H1 (cell line): ENCODE results near the gene LCN6. TPM values are rescaled to one million over a fixed set of nuclear protein-coding genes. Genes with fewer than 3 reads are reported as not detected.
A peak's percentile ranks its signal among the peaks of the same experiment; 100 is the strongest.

ENCODE experiments used
- CTCF ChIA-PET: fragments of 300-600 bp; sonication (Branson Sonifier 250); formaldehyde crosslinking; loops from one replicate; lab custom pipeline; 2021; ENCODE audit not compliant: partially characterized antibody; lab: Charles Lee
- POLR2A ChIA-PET: fragments of 300-600 bp; sonication (Branson Sonifier 250); formaldehyde crosslinking; loops from one replicate; lab custom pipeline; 2021; ENCODE audit warnings: inconsistent platforms; ENCODE audit not compliant: partially characterized antibody; lab: Charles Lee
- DNase-seq, 2 experiments: peaks; one replicate each; pipeline versions ENCODE4 v3.0.0 to v3.0.0-alpha.2; 2010 to 2022; ENCODE audit warnings: low spot score in 2 of 2, low read depth in 1 of 2, mixed read lengths in 1 of 2
- FAIRE-seq: peaks from 2 replicates; lab custom pipeline; 2011; peaks lifted over from hg19 to GRCh38; lab: Jason Lieb, UNC
- H2AFZ ChIP-seq: 2 replicates; pipeline ENCODE4 v1.8.1; 2012; ENCODE audit warnings: low read length, inconsistent platforms
- H2AK5ac ChIP-seq: 2 replicates; pipeline ENCODE4 v1.6.1; 2013; ENCODE audit warnings: low read depth, low read length
- H2BK120ac ChIP-seq: replicated peaks from 2 replicates; pipeline ENCODE3; 2013; ENCODE audit warnings: low read depth, low read length, inconsistent platforms
- H2BK12ac ChIP-seq: 2 replicates; pipeline ENCODE4 v1.6.1; 2013; ENCODE audit warnings: low read depth, low read length
- H2BK15ac ChIP-seq: 2 replicates; pipeline ENCODE4 v1.6.1; 2013; ENCODE audit warnings: low read length
- H2BK20ac ChIP-seq: 2 replicates; pipeline ENCODE4 v1.6.1; 2013; ENCODE audit warnings: low read length
- H2BK5ac ChIP-seq: 2 replicates; pipeline ENCODE4 v1.6.1; 2013; ENCODE audit warnings: low read depth, low read length
- H3K14ac ChIP-seq: 2 replicates; pipeline ENCODE4 v1.6.1; 2013; ENCODE audit warnings: inconsistent platforms; ENCODE audit not compliant: insufficient read length
- H3K18ac ChIP-seq: 2 replicates; pipeline ENCODE4 v1.6.1; 2013; ENCODE audit warnings: low read length; ENCODE audit errors: extremely low read depth
- H3K23ac ChIP-seq: 2 replicates; pipeline ENCODE4 v1.6.1; 2013; ENCODE audit warnings: inconsistent platforms; ENCODE audit not compliant: insufficient read length
- H3K23me2 ChIP-seq: 2 replicates; pipeline ENCODE4 v1.6.1; 2013; ENCODE audit warnings: low read depth, low read length
- H3K27ac ChIP-seq: 2 replicates; pipeline ENCODE4 v1.6.1; 2011; ENCODE audit warnings: low read depth, low read length, inconsistent platforms
- H3K27me3 ChIP-seq, 4 experiments: replicated peaks in 1 of 4; 1 replicate in 1 of 4; 2 replicates in 3 of 4; pipeline versions ENCODE4 v1.6.1 to v1.8.1; 2011 to 2013; ENCODE audit warnings: low read length in 3 of 4, mild to moderate bottlenecking in 3 of 4, inconsistent platforms in 2 of 4, mixed read lengths in 2 of 4, moderate library complexity in 1 of 4; ENCODE audit not compliant: control insufficient read depth in 3 of 4, insufficient read depth in 3 of 4; ENCODE audit errors: extremely low read depth in 1 of 4
- H3K36me3 ChIP-seq, 4 experiments: 2 replicates each; pipeline versions ENCODE4 v1.6.1 to v1.8.1; 2011 to 2013; ENCODE audit warnings: mild to moderate bottlenecking in 4 of 4, low read length in 3 of 4, moderate library complexity in 2 of 4, control low read depth in 1 of 4, inconsistent platforms in 1 of 4; ENCODE audit not compliant: insufficient read depth in 4 of 4, control insufficient read depth in 2 of 4
- H3K4ac ChIP-seq: replicated peaks from 2 replicates; pipeline ENCODE3; 2013; ENCODE audit warnings: low read length, low read depth, mixed read lengths, inconsistent platforms; ENCODE audit not compliant: insufficient read length
- H3K4me1 ChIP-seq, 4 experiments: replicated peaks in 1 of 4; 1 replicate in 1 of 4; 2 replicates in 3 of 4; pipeline versions ENCODE4 v1.6.1 to v1.8.1; 2011 to 2013; ENCODE audit warnings: low read length in 3 of 4, inconsistent platforms in 2 of 4, mixed read lengths in 1 of 4; ENCODE audit not compliant: insufficient read depth in 4 of 4, control insufficient read depth in 3 of 4
- H3K4me2 ChIP-seq, 2 experiments: 2 replicates each; pipeline versions ENCODE4 v1.6.1 to v1.8.1; 2011 to 2013; ENCODE audit warnings: low read depth in 2 of 2, low read length in 2 of 2, control low read depth in 1 of 2, inconsistent platforms in 1 of 2, mild to moderate bottlenecking in 1 of 2; ENCODE audit not compliant: insufficient read depth in 1 of 2
- H3K4me3 ChIP-seq, 4 experiments: fragments of 200-600, 300-600 bp in 1 of 4; sonication (generic), shearing (Covaris generic), sonication (Bioruptor Twin) in 1 of 4; 2 replicates each; pipeline versions ENCODE4 v1.5.1 to v1.8.1; 2011 to 2016; ENCODE audit warnings: low read length in 4 of 4, low read depth in 3 of 4, control low read depth in 2 of 4, inconsistent platforms in 2 of 4, mild to moderate bottlenecking in 2 of 4, mixed read lengths in 1 of 4, moderate library complexity in 1 of 4; ENCODE audit not compliant: insufficient read depth in 2 of 4; ENCODE audit errors: extremely low read depth in 1 of 4
- H3K56ac ChIP-seq: replicated peaks from 2 replicates; pipeline ENCODE3; 2013; ENCODE audit warnings: low read depth, mild to moderate bottlenecking, mixed read lengths, low read length, inconsistent platforms; ENCODE audit not compliant: insufficient read length
- H3K79me1 ChIP-seq: 2 replicates; pipeline ENCODE4 v1.6.1; 2013; ENCODE audit warnings: low read depth, low read length, control low read depth
- H3K79me2 ChIP-seq, 2 experiments: 2 replicates each; pipeline versions ENCODE4 v1.6.1 to v1.8.1; 2012 to 2013; ENCODE audit warnings: low read length in 2 of 2, mild to moderate bottlenecking in 2 of 2, inconsistent platforms in 1 of 2; ENCODE audit not compliant: insufficient read depth in 2 of 2, control insufficient read depth in 1 of 2
- H3K9ac ChIP-seq, 4 experiments: replicated peaks in 1 of 4; 1 replicate in 1 of 4; 2 replicates in 3 of 4; pipeline versions ENCODE4 v1.6.1 to v1.8.1; 2011 to 2013; ENCODE audit warnings: low read depth in 3 of 4, low read length in 3 of 4, control low read depth in 2 of 4, mild to moderate bottlenecking in 2 of 4, moderate library complexity in 2 of 4, inconsistent platforms in 1 of 4; ENCODE audit errors: extremely low read depth in 1 of 4
- H3K9me3 ChIP-seq, 2 experiments: 2 replicates each; pipeline versions ENCODE4 v1.6.1 to v1.8.1; 2012 to 2013; ENCODE audit warnings: mild to moderate bottlenecking in 2 of 2, moderate library complexity in 2 of 2, control low read depth in 1 of 2, inconsistent platforms in 1 of 2, low read depth in 1 of 2, low read length in 1 of 2, mixed read lengths in 1 of 2; ENCODE audit not compliant: insufficient read depth in 2 of 2
- H4K20me1 ChIP-seq, 2 experiments: replicated peaks in 1 of 2; 2 replicates each; pipeline versions ENCODE3 to v1.8.1; 2011 to 2013; ENCODE audit warnings: inconsistent platforms in 2 of 2, low read length in 2 of 2, mild to moderate bottlenecking in 1 of 2; ENCODE audit not compliant: insufficient read depth in 2 of 2, control insufficient read depth in 1 of 2
- H4K5ac ChIP-seq: 2 replicates; pipeline ENCODE4 v1.6.1; 2013; ENCODE audit warnings: low read length, low read depth, mixed read lengths, inconsistent platforms; ENCODE audit not compliant: insufficient read length
- H4K8ac ChIP-seq: 2 replicates; pipeline ENCODE4 v1.8.0; 2013; ENCODE audit warnings: mild to moderate bottlenecking, moderate library complexity, low read length, inconsistent platforms; ENCODE audit not compliant: insufficient read depth; ENCODE audit errors: extremely low read depth
- H4K91ac ChIP-seq: replicated peaks from 2 replicates; pipeline ENCODE3; 2013; ENCODE audit warnings: low read length, mixed read lengths, inconsistent platforms; ENCODE audit not compliant: insufficient read length
- HDAC2 ChIP-seq, 2 experiments: fragments of 300-600 bp in 1 of 2; sonication (generic) in 1 of 2; IDR thresholded peaks; 2 replicates each; pipeline ENCODE4 v1.6.1; 2011 to 2012; ENCODE audit warnings: low read depth in 2 of 2, low read length in 2 of 2, mild to moderate bottlenecking in 2 of 2, moderate library complexity in 2 of 2, borderline replicate concordance in 1 of 2, inconsistent platforms in 1 of 2
- WGBS, 2 experiments: shearing (Covaris generic) in 1 of 2; methylation state at CpG; one replicate each; pipeline versions ENCODE4 v1.1.6 to v1.1.7; 2013 to 2015; ENCODE audit warnings: low lambda C conversion rate in 2 of 2, mixed read lengths in 2 of 2, inconsistent platforms in 1 of 2, low coverage in 1 of 2, missing lambda C conversion rate in 1 of 2; ENCODE audit not compliant: insufficient replicate concordance in 2 of 2, insufficient coverage in 1 of 2, insufficient read length in 1 of 2; ENCODE audit errors: extremely low coverage in 1 of 2, missing lambda C conversion rate in 1 of 2; 5-methylcytosine and 5-hydroxymethylcytosine counted together
- polyA plus RNA-seq, 7 experiments: library from polyadenylated mRNA; depleted of rRNA in 3 of 7; stranded (reverse) in 5 of 7; unstranded in 2 of 7; fragments of >200 nt in 5 of 7; fragments of 200-250 nt in 2 of 7; gene quantifications; 1 replicate in 5 of 7; 2 replicates in 1 of 7; 4 replicates in 1 of 7; pipeline versions ENCODE4 v1.2.1 to v1.2.3, GENCODE V29; 2011 to 2013; ENCODE audit warnings: missing spikeins in 2 of 7, mixed read lengths in 2 of 7
- total RNA-seq: library from RNA; stranded (reverse); fragmentation: NEBNext Ultra II Directional; extraction: Animal tissue kit (Norgen Biotek cat#: 25700); gene quantifications from 2 replicates; pipeline ENCODE4 v1.2.1, GENCODE V29; 2021

Gene LCN6
- total and polyA plus RNA-seq, 2 of the 8 experiments (the other 6 are each of a cell fraction or from before 2014, with no cell fraction given), result not detected

DNA sequence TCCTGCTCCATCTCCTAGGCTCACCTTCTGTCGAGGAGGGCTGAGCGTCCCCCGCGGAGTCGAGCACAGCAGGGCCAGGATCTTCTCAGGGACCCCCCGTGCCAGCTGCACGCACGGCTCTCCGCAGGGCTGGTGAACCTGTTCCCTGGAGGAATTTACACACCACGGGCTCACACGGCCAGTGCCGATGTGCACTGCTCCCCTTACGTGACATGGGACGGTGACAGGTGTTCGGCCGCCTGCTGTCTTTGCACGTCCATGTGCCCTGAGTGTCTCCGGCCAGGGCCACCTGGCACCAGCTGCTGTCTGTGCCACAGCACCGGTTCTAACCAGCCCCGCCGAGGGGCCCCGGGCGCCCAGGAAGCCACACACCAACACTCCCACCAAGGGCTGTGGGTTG, 52.4 kb downstream of the LCN6 start:
- no peaks in the 10 kb centered on the region for H3K27me3 ChIP-seq
- H3K18ac ChIP-seq, result no peak overlapping the region
- 0 out of 2 replicates have a peak overlapping the region, but pooled peaks have one; percentile 11 for H4K8ac ChIP-seq
- TF ChIP-seq HDAC2 (IDR thresholded peaks at IDR 0.05; ENCODE audit: borderline replicate concordance in 1 of 2, low read depth in 2 of 2, low read length in 2 of 2), result no peak
- H2AFZ ChIP-seq, result no peak overlapping the region
- no peak overlapping the region for H2BK120ac ChIP-seq
- H3K4me3 ChIP-seq, result no peak overlapping the region
- H3K4me1 ChIP-seq, result peaks cover 0 to 16% (median 12%) of the 10 kb centered on the region in 4 experiments; a peak in 5 of 7 replicates
- WGBS, 2 experiments, result 89% methylated on average over 23 of the region's 23 CpGs; no CpG with 5 or more reads in 1 of the 2 experiments
- H3K23ac ChIP-seq, result no peak overlapping the region
- no peaks in the 10 kb centered on the region for H3K23me2 ChIP-seq
- DNase-seq (peak in 1 of 2 experiments; percentile 47), FAIRE-seq (no peak)
- H4K91ac ChIP-seq, result no peak overlapping the region
- no peak overlapping the region for H3K4ac ChIP-seq
- no peak overlapping the region for H2BK20ac ChIP-seq
- ChIA-PET POLR2A (interaction anchor here (0.6 to 0.9 kb wide), 2 partner anchors 25 to 191 kb away, joined by 3 read pairs; no protein-coding TSS in a partner anchor), CTCF (interaction anchor here (0.6 to 3.6 kb wide), 6 partner anchors 13 to 211 kb away, joined by 3 to 21 read pairs (median 6); partner anchors contain the start of gene DIPK1B)
- H2BK15ac ChIP-seq, result no peak overlapping the region
- no peak overlapping the region for H4K5ac ChIP-seq
- H3K36me3 ChIP-seq, result no peaks in the 10 kb centered on the region
- no peaks in the 10 kb centered on the region for H3K79me2 ChIP-seq
- no peaks in the 10 kb centered on the region for H3K9me3 ChIP-seq
- H2BK5ac ChIP-seq, result peak overlapping the region; percentile 16; the same call in 1 of the 2 replicates
- H3K79me1 ChIP-seq, result no peaks in the 10 kb centered on the region
- no peaks in the 10 kb centered on the region for H4K20me1 ChIP-seq
- H3K14ac ChIP-seq, result no peak overlapping the region
- peak overlapping the region; percentile 19; the same call in 1 of the 2 replicates for H2BK12ac ChIP-seq
- no peak overlapping the region for H3K56ac ChIP-seq
- 0 out of 2 replicates have a peak overlapping the region, but pooled peaks have one; percentile 15 for H3K27ac ChIP-seq
- no peak overlapping the region for H3K9ac ChIP-seq
- peak overlapping the region; percentile 48 for H2AK5ac ChIP-seq
- H3K4me2 ChIP-seq, result no peak overlapping the region
